Measurements from ENCODE around the gene HAND1.

DNA sequence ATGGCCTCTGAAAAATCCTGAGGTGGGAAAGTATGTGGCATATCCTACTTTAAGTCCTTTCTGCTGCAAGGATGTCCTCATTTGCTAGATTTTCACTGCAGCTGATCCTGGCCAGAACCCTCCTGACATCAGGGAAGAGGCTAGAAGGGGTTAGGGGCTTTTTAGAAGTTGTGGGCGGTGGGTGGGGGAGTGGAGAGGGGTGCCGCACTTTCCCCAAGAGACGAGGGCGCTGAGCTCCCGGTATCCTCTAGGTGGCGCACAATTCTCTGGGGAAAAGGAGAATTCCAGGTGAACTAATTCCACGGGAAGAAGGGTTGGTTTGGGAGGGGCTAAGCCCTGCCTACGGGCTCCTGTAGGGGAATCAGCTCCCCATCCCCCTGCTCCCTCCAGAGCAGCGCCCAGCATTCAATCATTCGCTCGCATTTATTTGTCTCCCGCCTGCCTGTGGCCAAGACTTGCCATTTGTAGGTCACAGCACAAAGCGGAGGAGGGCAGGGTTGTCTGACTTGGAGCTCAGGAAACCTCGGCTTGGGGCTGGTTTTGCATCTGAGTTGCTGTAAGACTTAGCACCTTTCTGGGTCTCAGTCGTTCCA, 42.9 kb upstream of the HAND1 start:
- no peak for TF ChIP-seq GLIS3 (CRISPR knock-in tag; IDR thresholded peaks at IDR 0.05)
- TF ChIP-seq OSR1 (CRISPR knock-in tag; IDR thresholded peaks at IDR 0.05) = no peak
- no peak for TF ChIP-seq ARNTL (CRISPR knock-in tag; IDR thresholded peaks at IDR 0.05; ENCODE audit: borderline replicate concordance, low read depth)
